HepG2 (cell line): ENCODE measurements around the gene NR2F6. TPM values are rescaled to one million over a fixed set of nuclear protein-coding genes. Genes with fewer than 3 reads are reported as not detected.

Source experiments
- FIP1L1 ChIP-seq: fragments of 200-400 bp; formaldehyde crosslinking; IDR thresholded peaks from 2 replicates; pipeline ENCODE4 v1.6.1; 2018; ENCODE audit warnings: low read depth, mild to moderate bottlenecking, low read length, moderate library complexity, borderline replicate concordance; ENCODE audit not compliant: insufficient read depth
- KDM5B ChIP-seq: sonication (generic); formaldehyde crosslinking; IDR thresholded peaks from 2 replicates; pipeline ENCODE4 v1.4.0; 2020; ENCODE audit warnings: missing genetic modification reagents, mild to moderate bottlenecking, borderline replicate concordance
- KLF15 ChIP-seq: sonication (generic); formaldehyde crosslinking; IDR thresholded peaks from 2 replicates; pipeline ENCODE4 v1.8.1; 2023; ENCODE audit warnings: borderline replicate concordance, mild to moderate bottlenecking, inconsistent platforms, missing genetic modification reagents, mixed read lengths
- MYNN ChIP-seq: sonication (generic); formaldehyde crosslinking; IDR thresholded peaks from 2 replicates; pipeline ENCODE4 v1.4.0; 2020; ENCODE audit warnings: mild to moderate bottlenecking, low read depth, missing genetic modification reagents
- POLR2A ChIP-seq, 2 experiments: IDR thresholded peaks; 2 replicates each; pipeline ENCODE4 v1.6.1; 2011; ENCODE audit warnings: low read depth in 2 of 2, low read length in 2 of 2, mild to moderate bottlenecking in 1 of 2, moderate library complexity in 1 of 2; ENCODE audit not compliant: insufficient read depth in 1 of 2
- RNF2 ChIP-seq: fragments of 450-650 bp; conservative IDR thresholded peaks from 2 replicates; pipeline ENCODE4 v1.6.1; 2016; ENCODE audit warnings: low read depth
- RORA ChIP-seq: sonication (generic); formaldehyde crosslinking; IDR thresholded peaks from 2 replicates; pipeline ENCODE4 v1.5.0; 2020; ENCODE audit warnings: mild to moderate bottlenecking, missing genetic modification reagents, moderate library complexity
- SNRNP70 ChIP-seq: fragments of 200-400 bp; formaldehyde crosslinking; IDR thresholded peaks from 2 replicates; pipeline ENCODE4 v1.6.1; 2017; ENCODE audit warnings: mild to moderate bottlenecking, low read depth, low read length, moderate library complexity
- TOPORS ChIP-seq: sonication (generic); formaldehyde crosslinking; IDR thresholded peaks from 2 replicates; pipeline ENCODE4 v1.8.0; 2023; ENCODE audit warnings: mild to moderate bottlenecking, missing genetic modification reagents
- ZNF652 ChIP-seq: IDR thresholded peaks from 2 replicates; pipeline ENCODE4 v1.6.1; 2016; ENCODE audit warnings: low read depth, borderline replicate concordance
- ZNF772 ChIP-seq: sonication (generic); formaldehyde crosslinking; IDR thresholded peaks from 2 replicates; pipeline ENCODE4 v1.5.0; 2020; ENCODE audit warnings: mild to moderate bottlenecking, missing genetic modification reagents
- polyA plus RNA-seq, 8 experiments: library from polyadenylated mRNA; depleted of rRNA in 3 of 8; stranded (reverse) in 7 of 8; unstranded in 1 of 8; fragments of >200 nt; fragmentation: Illumina TruSeq in 4 of 8; extraction: Trizol in 4 of 8; gene quantifications; 2 replicates each; pipeline versions ENCODE4 v1.2.1 to v1.2.3, GENCODE V29; 2011 to 2016; ENCODE audit warnings: low read depth in 4 of 8, missing spikeins in 1 of 8, mixed read lengths in 1 of 8; ENCODE audit not compliant: insufficient read depth in 1 of 8
- total RNA-seq, 5 experiments: library from RNA; depleted of rRNA; stranded (reverse); fragments of >200 nt; fragmentation: Illumina TruSeq; extraction: Trizol; gene quantifications; 2 replicates each; pipeline ENCODE4 v1.2.3, GENCODE V29; 2016; ENCODE audit warnings: low read depth in 1 of 5
- TF ChIP-seq, protein P1 (sequence below), 2 experiments: sonication (generic) in 1 of 2; formaldehyde crosslinking in 1 of 2; IDR thresholded peaks; 2 replicates each; pipeline versions ENCODE4 v1.5.1 to v1.6.1; 2011 to 2020; ENCODE audit warnings: borderline replicate concordance in 1 of 2, low read depth in 1 of 2, low read length in 1 of 2, mild to moderate bottlenecking in 1 of 2, missing genetic modification reagents in 1 of 2, moderate library complexity in 1 of 2
- TF ChIP-seq, protein P2 (sequence below): sonication (generic); formaldehyde crosslinking; IDR thresholded peaks from 2 replicates; pipeline ENCODE4 v1.8.0; 2022; ENCODE audit warnings: low read depth, missing genetic modification reagents
- TF ChIP-seq, protein P3 (sequence below): sonication (generic); formaldehyde crosslinking; IDR thresholded peaks from 2 replicates; pipeline ENCODE4 v1.5.1; 2020; ENCODE audit warnings: missing genetic modification reagents, mild to moderate bottlenecking, borderline replicate concordance
- TF ChIP-seq, protein P4 (sequence below): sonication (generic); formaldehyde crosslinking; IDR thresholded peaks from 2 replicates; pipeline ENCODE4 v1.4.0; 2020; ENCODE audit warnings: mild to moderate bottlenecking, missing genetic modification reagents, borderline replicate concordance

The NR2F6 gene
- total and polyA plus RNA-seq, 2 of the 13 experiments (the other 11 are each of a cell fraction or from before 2014, with no cell fraction given) = 30.9 to 72.4 TPM

DNA sequence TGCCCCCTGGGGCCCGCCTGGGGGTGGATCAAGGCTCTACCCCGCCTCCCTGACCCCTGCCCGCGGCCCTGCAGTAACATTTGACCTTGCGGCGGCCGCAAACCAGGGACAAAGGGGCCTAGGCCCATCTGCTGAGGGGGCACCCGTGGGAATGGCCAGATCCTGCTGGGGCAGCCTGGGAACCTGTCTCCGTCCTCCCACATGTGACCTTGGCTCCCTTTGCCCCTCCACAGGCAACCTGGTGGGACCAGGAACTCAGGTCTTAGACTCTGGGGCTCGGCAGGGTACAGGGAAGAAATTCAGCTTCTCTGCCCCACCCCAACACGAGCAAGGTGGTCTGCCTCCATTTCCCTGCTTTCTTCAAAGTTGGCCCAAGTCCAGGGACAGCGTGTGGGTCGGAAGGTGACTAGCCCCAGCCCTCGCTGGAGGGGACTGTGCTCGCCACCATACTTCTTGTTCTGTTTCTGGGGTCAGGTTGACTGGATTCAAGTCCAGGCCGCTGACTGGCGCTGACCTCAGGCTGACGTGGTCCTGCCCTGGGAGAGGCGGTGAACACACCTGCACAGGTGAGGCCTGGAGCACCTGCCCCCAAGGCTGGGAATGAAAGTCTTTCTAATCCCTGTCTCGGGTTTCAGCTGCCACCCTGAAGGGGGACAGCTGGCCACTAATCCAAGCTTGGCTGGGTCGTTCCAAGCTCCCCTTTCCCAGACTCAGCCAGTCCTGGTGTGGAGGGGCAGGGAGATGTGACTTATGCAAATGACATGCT is 2.5 kb upstream of the NR2F6 start (continued):
- TF ChIP-seq RORA (CRISPR knock-in tag) = no peak
- no peak for TF ChIP-seq RNF2
- peak; percentile 78; the same call in 1 of the 2 replicates for TF ChIP-seq TOPORS
- peak in 1 of 2 experiments; percentile 55; a peak in 1 of 4 replicates for TF ChIP-seq POLR2A (IDR thresholded peaks at IDR 0.05; ENCODE audit: insufficient read depth in 1 of 2, low read depth in 2 of 2, low read length in 2 of 2)
- TF ChIP-seq KLF15 (CRISPR knock-in tag) = peak; percentile 41; the same call in 1 of the 2 replicates
- TF ChIP-seq, protein P1, sequence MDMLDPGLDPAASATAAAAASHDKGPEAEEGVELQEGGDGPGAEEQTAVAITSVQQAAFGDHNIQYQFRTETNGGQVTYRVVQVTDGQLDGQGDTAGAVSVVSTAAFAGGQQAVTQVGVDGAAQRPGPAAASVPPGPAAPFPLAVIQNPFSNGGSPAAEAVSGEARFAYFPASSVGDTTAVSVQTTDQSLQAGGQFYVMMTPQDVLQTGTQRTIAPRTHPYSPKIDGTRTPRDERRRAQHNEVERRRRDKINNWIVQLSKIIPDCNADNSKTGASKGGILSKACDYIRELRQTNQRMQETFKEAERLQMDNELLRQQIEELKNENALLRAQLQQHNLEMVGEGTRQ (IDR thresholded peaks at IDR 0.05; ENCODE audit: low read depth, low read length) = peak; percentile 26; the same call in 1 of the 2 replicates
- TF ChIP-seq, protein P1 (CRISPR knock-in tag; IDR thresholded peaks at IDR 0.05; ENCODE audit: borderline replicate concordance) = peak; percentile 74; the same call in 1 of the 2 replicates
- TF ChIP-seq, protein P2, sequence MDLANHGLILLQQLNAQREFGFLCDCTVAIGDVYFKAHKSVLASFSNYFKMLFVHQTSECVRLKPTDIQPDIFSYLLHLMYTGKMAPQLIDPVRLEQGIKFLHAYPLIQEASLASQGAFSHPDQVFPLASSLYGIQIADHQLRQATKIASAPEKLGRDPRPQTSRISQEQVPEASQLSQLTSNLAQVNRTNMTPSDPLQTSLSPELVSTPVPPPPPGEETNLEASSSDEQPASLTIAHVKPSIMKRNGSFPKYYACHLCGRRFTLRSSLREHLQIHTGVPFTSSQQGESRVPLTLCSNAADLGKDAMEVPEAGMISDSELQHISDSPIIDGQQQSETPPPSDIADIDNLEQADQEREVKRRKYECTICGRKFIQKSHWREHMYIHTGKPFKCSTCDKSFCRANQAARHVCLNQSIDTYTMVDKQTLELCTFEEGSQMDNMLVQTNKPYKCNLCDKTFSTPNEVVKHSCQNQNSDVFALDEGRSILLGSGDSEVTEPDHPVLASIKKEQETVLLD (CRISPR knock-in tag) = no peak
- no peak for TF ChIP-seq SNRNP70
- TF ChIP-seq, protein P3, sequence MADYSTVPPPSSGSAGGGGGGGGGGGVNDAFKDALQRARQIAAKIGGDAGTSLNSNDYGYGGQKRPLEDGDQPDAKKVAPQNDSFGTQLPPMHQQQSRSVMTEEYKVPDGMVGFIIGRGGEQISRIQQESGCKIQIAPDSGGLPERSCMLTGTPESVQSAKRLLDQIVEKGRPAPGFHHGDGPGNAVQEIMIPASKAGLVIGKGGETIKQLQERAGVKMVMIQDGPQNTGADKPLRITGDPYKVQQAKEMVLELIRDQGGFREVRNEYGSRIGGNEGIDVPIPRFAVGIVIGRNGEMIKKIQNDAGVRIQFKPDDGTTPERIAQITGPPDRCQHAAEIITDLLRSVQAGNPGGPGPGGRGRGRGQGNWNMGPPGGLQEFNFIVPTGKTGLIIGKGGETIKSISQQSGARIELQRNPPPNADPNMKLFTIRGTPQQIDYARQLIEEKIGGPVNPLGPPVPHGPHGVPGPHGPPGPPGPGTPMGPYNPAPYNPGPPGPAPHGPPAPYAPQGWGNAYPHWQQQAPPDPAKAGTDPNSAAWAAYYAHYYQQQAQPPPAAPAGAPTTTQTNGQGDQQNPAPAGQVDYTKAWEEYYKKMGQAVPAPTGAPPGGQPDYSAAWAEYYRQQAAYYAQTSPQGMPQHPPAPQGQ (CRISPR knock-in tag) = no peak
- TF ChIP-seq KDM5B (CRISPR knock-in tag) = peak; percentile 61; the same call in 1 of the 2 replicates
- TF ChIP-seq ZNF772 (CRISPR knock-in tag) = no peak; the same call in 1 of the 2 replicates
- TF ChIP-seq MYNN (CRISPR knock-in tag) = no peak
- no peak for TF ChIP-seq FIP1L1
- TF ChIP-seq ZNF652 (CRISPR knock-in tag) = peak; percentile 83; the same call in 1 of the 2 replicates
- TF ChIP-seq, protein P4, sequence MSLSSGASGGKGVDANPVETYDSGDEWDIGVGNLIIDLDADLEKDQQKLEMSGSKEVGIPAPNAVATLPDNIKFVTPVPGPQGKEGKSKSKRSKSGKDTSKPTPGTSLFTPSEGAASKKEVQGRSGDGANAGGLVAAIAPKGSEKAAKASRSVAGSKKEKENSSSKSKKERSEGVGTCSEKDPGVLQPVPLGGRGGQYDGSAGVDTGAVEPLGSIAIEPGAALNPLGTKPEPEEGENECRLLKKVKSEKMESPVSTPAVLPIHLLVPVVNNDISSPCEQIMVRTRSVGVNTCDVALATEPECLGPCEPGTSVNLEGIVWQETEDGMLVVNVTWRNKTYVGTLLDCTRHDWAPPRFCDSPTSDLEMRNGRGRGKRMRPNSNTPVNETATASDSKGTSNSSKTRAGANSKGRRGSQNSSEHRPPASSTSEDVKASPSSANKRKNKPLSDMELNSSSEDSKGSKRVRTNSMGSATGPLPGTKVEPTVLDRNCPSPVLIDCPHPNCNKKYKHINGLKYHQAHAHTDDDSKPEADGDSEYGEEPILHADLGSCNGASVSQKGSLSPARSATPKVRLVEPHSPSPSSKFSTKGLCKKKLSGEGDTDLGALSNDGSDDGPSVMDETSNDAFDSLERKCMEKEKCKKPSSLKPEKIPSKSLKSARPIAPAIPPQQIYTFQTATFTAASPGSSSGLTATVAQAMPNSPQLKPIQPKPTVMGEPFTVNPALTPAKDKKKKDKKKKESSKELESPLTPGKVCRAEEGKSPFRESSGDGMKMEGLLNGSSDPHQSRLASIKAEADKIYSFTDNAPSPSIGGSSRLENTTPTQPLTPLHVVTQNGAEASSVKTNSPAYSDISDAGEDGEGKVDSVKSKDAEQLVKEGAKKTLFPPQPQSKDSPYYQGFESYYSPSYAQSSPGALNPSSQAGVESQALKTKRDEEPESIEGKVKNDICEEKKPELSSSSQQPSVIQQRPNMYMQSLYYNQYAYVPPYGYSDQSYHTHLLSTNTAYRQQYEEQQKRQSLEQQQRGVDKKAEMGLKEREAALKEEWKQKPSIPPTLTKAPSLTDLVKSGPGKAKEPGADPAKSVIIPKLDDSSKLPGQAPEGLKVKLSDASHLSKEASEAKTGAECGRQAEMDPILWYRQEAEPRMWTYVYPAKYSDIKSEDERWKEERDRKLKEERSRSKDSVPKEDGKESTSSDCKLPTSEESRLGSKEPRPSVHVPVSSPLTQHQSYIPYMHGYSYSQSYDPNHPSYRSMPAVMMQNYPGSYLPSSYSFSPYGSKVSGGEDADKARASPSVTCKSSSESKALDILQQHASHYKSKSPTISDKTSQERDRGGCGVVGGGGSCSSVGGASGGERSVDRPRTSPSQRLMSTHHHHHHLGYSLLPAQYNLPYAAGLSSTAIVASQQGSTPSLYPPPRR (CRISPR knock-in tag) = peak; percentile 98
